ENCODE measurements around the gene ACSS1. TPM values are rescaled to one million over a fixed set of nuclear protein-coding genes. Genes with fewer than 3 reads are reported as not detected.

The ACSS1 gene
- total and polyA plus RNA-seq, 2 of the 8 experiments (the other 6 are each of a cell fraction or from before 2014, with no cell fraction given), result 2.6 to 3.4 TPM

DNA sequence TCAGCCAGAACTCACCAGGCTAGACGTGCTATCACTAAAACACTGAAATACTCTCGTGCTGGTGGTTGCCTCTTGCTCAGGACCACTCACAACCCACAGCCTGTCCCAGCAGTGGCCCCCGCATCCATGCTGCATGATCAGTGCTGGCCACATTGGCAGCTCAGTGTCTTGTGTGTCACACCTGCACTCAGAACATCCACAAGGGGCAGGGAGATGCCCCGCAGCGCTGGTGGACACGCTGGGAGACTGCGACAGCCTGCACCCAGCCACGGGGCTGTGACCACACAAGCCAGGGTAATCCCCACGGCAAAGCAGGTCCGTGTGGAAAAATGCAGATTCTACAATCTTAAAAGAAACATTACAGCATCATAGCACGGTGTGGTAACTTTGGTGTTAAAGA, 41.5 kb downstream of the ACSS1 start:
- Histone ChIP-seq H2BK20ac (ENCODE audit: low read length) (no peak overlapping the region), H3K4me3 (ENCODE audit: extremely low read depth in 1 of 4, insufficient read depth in 2 of 4, low read depth in 3 of 4, low read length in 4 of 4) (no peak overlapping the region), H3K14ac (ENCODE audit: insufficient read length) (no peak overlapping the region), H2BK5ac (ENCODE audit: low read depth, low read length) (no peak overlapping the region), H2BK12ac (ENCODE audit: low read depth, low read length) (peak overlapping the region; percentile 96; the same call in 1 of the 2 replicates), H3K4ac (replicated peaks; ENCODE audit: insufficient read length, low read depth, low read length) (peak overlapping the region; percentile 80), H3K79me1 (ENCODE audit: low read depth, low read length) (no peaks in the 10 kb centered on the region), H4K20me1 (replicated peaks in 1 of 2; ENCODE audit: control insufficient read depth in 1 of 2, insufficient read depth in 2 of 2, low read length in 2 of 2) (no peaks in the 10 kb centered on the region), H3K9me3 (ENCODE audit: insufficient read depth in 2 of 2, low read depth in 1 of 2, low read length in 1 of 2) (no peaks in the 10 kb centered on the region), H3K18ac (ENCODE audit: extremely low read depth, low read length) (0 out of 2 replicates have a peak overlapping the region, but pooled peaks have one; percentile 14), H3K27ac (ENCODE audit: low read depth, low read length) (no peak overlapping the region), H4K5ac (ENCODE audit: insufficient read length, low read depth, low read length) (no peak overlapping the region), H2AK5ac (ENCODE audit: low read depth, low read length) (0 out of 2 replicates have a peak overlapping the region, but pooled peaks have one; percentile 16), H4K91ac (replicated peaks; ENCODE audit: insufficient read length, low read length) (no peak overlapping the region), H3K23ac (ENCODE audit: insufficient read length) (no peak overlapping the region), H2AFZ (ENCODE audit: low read length) (no peak overlapping the region), H3K56ac (replicated peaks; ENCODE audit: insufficient read length, low read depth, low read length) (no peak overlapping the region), H3K4me2 (ENCODE audit: insufficient read depth in 1 of 2, low read depth in 2 of 2, low read length in 2 of 2) (no peak overlapping the region), H2BK15ac (ENCODE audit: low read length) (0 out of 2 replicates have a peak overlapping the region, but pooled peaks have one; percentile 46), H4K8ac (ENCODE audit: extremely low read depth, insufficient read depth, low read length) (no peak overlapping the region), H3K4me1 (replicated peaks in 1 of 4; ENCODE audit: control insufficient read depth in 3 of 4, insufficient read depth in 4 of 4, low read length in 3 of 4) (peaks cover 0 to 7% (median 6%) of the 10 kb centered on the region in 4 experiments; a peak in 4 of 7 replicates), H3K27me3 (replicated peaks in 1 of 4; ENCODE audit: control insufficient read depth in 3 of 4, extremely low read depth in 1 of 4, insufficient read depth in 3 of 4, low read length in 3 of 4) (no peaks in the 10 kb centered on the region), H3K23me2 (ENCODE audit: low read depth, low read length) (no peaks in the 10 kb centered on the region; the same call in 1 of the 2 replicates), H3K36me3 (ENCODE audit: control insufficient read depth in 2 of 4, insufficient read depth in 4 of 4, low read length in 3 of 4) (no peaks in the 10 kb centered on the region), H3K9ac (replicated peaks in 1 of 4; ENCODE audit: extremely low read depth in 1 of 4, low read depth in 3 of 4, low read length in 3 of 4) (no peak overlapping the region), H2BK120ac (replicated peaks; ENCODE audit: low read depth, low read length) (no peak overlapping the region), H3K79me2 (ENCODE audit: control insufficient read depth in 1 of 2, insufficient read depth in 2 of 2, low read length in 2 of 2) (no peaks in the 10 kb centered on the region)
- ChIA-PET CTCF (ENCODE audit: partially characterized antibody) (interaction anchor here (0.7 to 1.8 kb wide), 5 partner anchors 21 to 162 kb away, joined by 3 to 5 read pairs (median 4); no protein-coding TSS in a partner anchor), POLR2A (ENCODE audit: partially characterized antibody) (no interaction called here)
- DNase-seq (ENCODE audit: low read depth in 1 of 2, low spot score in 2 of 2) (no peak), FAIRE-seq (no peak)
- 86% methylated on average over 11 of the region's 11 CpGs; no CpG with 5 or more reads in 1 of the 2 experiments for WGBS, 2 experiments (ENCODE audit: extremely low coverage in 1 of 2, insufficient coverage in 1 of 2, insufficient read length in 1 of 2, insufficient replicate concordance in 2 of 2, low coverage in 1 of 2, low lambda C conversion rate in 2 of 2, missing lambda C conversion rate in 1 of 2)
- TF ChIP-seq POU5F1 (IDR thresholded peaks at IDR 0.05; ENCODE audit: low read depth, low read length) (no peak), CBX8 (IDR thresholded peaks at IDR 0.05; ENCODE audit: borderline replicate concordance, low read depth, low read length) (no peak), E2F6 (IDR thresholded peaks at IDR 0.05) (no peak), SP2 (IDR thresholded peaks at IDR 0.05; ENCODE audit: low read length) (no peak)
- TF ChIP-seq, protein P1, sequence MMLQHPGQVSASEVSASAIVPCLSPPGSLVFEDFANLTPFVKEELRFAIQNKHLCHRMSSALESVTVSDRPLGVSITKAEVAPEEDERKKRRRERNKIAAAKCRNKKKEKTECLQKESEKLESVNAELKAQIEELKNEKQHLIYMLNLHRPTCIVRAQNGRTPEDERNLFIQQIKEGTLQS (IDR thresholded peaks at IDR 0.05; ENCODE audit: insufficient read depth, low read depth, low read length), result no peak
